WTC11 (cell line): ENCODE results near the gene CYP27A1. TPM values are rescaled to one million over a fixed set of nuclear protein-coding genes. Genes with fewer than 3 reads are reported as not detected.

ENCODE experiments used
- ATAC-seq: fragments of 200-7000 bp; cut with Tn5 transposase; 2 replicates; pipeline ENCODE4 v1.10.0; 2021; ENCODE audit warnings: mild to moderate bottlenecking, moderate library complexity
- CTCF ChIA-PET: fragments of 300-600 bp; sonication (Branson Sonifier 250); formaldehyde crosslinking; loops from one replicate; lab custom pipeline; 2021; ENCODE audit warnings: antibody characterized with exemption; lab: Charles Lee
- POLR2A ChIA-PET: fragments of 350-600 bp; sonication (Branson Sonifier 250); formaldehyde crosslinking; loops from one replicate; lab custom pipeline; 2021; ENCODE audit warnings: antibody characterized with exemption; lab: Charles Lee
- DNase-seq: peaks from one replicate; pipeline ENCODE4 v3.0.0; 2021; ENCODE audit warnings: low spot score
- H3K27ac Mint-ChIP-seq: 2 replicates; pipeline ENCODE4 v1.8.0; 2021; ENCODE audit warnings: mixed read lengths
- H3K27me3 Mint-ChIP-seq: 2 replicates; pipeline ENCODE4 v1.8.0; 2021; ENCODE audit warnings: low read depth, mild to moderate bottlenecking, moderate library complexity, mixed read lengths
- H3K36me3 Mint-ChIP-seq: 2 replicates; pipeline ENCODE4 v1.8.0; 2021; ENCODE audit warnings: mixed read lengths
- H3K4me1 Mint-ChIP-seq: 2 replicates; pipeline ENCODE4 v1.8.0; 2022; ENCODE audit warnings: mixed read lengths
- H3K4me3 Mint-ChIP-seq: 2 replicates; pipeline ENCODE4 v1.8.0; 2021; ENCODE audit warnings: mild to moderate bottlenecking, moderate library complexity, mixed read lengths
- H3K9me3 Mint-ChIP-seq: 2 replicates; pipeline ENCODE4 v1.8.0; 2021; ENCODE audit warnings: mixed read lengths
- CREB1 ChIP-seq: sonication (generic); formaldehyde crosslinking; IDR thresholded peaks from 2 replicates; pipeline ENCODE4 v1.8.0; 2023; ENCODE audit warnings: mild to moderate bottlenecking, missing genetic modification reagents
- CREM ChIP-seq: sonication (generic); formaldehyde crosslinking; IDR thresholded peaks from 2 replicates; pipeline ENCODE4 v1.8.1; 2022; ENCODE audit warnings: mild to moderate bottlenecking, missing genetic modification reagents, moderate library complexity
- ESRRA ChIP-seq: sonication (generic); formaldehyde crosslinking; IDR thresholded peaks from 2 replicates; pipeline ENCODE4 v1.8.1; 2022; ENCODE audit warnings: mild to moderate bottlenecking, missing genetic modification reagents, borderline replicate concordance
- ETV6 ChIP-seq: sonication (generic); formaldehyde crosslinking; IDR thresholded peaks from 2 replicates; pipeline ENCODE4 v1.8.1; 2022; ENCODE audit warnings: mild to moderate bottlenecking, missing genetic modification reagents
- FOXK1 ChIP-seq: sonication (generic); formaldehyde crosslinking; IDR thresholded peaks from 2 replicates; pipeline ENCODE4 v1.8.0; 2022; ENCODE audit warnings: mild to moderate bottlenecking, moderate library complexity, missing genetic modification reagents
- HMGA2 ChIP-seq: fragments of 250-450 bp; sonication (Bioruptor Pico); IDR thresholded peaks from 2 replicates; pipeline ENCODE4 v1.4.0; 2021; ENCODE audit warnings: mild to moderate bottlenecking, moderate library complexity
- JAZF1 ChIP-seq: fragments of 250-450 bp; sonication (Bioruptor Pico); IDR thresholded peaks from 2 replicates; pipeline ENCODE4 v1.9.0; 2021; ENCODE audit warnings: moderate library complexity, mild to moderate bottlenecking, inconsistent platforms
- MYBL2 ChIP-seq: sonication (generic); formaldehyde crosslinking; IDR thresholded peaks from 2 replicates; pipeline ENCODE4 v1.8.1; 2023; ENCODE audit warnings: mild to moderate bottlenecking, moderate library complexity, missing genetic modification reagents
- NFATC4 ChIP-seq: fragments of 250-450 bp; sonication (Bioruptor Pico); IDR thresholded peaks from 2 replicates; pipeline ENCODE4 v1.9.0; 2021; ENCODE audit warnings: mild to moderate bottlenecking
- NFYB ChIP-seq: sonication (generic); formaldehyde crosslinking; conservative IDR thresholded peaks from 2 replicates; pipeline ENCODE4 v1.8.0; 2022; ENCODE audit warnings: low read depth, missing genetic modification reagents
- NR3C1 ChIP-seq: sonication (generic); formaldehyde crosslinking; conservative IDR thresholded peaks from 2 replicates; pipeline ENCODE4 v1.8.1; 2023; ENCODE audit warnings: low read depth, mild to moderate bottlenecking, missing genetic modification reagents
- OVOL2 ChIP-seq: fragments of 250-450 bp; sonication (Bioruptor Pico); IDR thresholded peaks from 2 replicates; pipeline ENCODE4 v1.9.0; 2021; ENCODE audit warnings: mild to moderate bottlenecking, borderline replicate concordance
- RELA ChIP-seq: sonication (generic); formaldehyde crosslinking; IDR thresholded peaks from 2 replicates; pipeline ENCODE4 v1.8.1; 2022; ENCODE audit warnings: missing genetic modification reagents, mild to moderate bottlenecking, borderline replicate concordance
- SMAD4 ChIP-seq: sonication (generic); formaldehyde crosslinking; IDR thresholded peaks from 2 replicates; pipeline ENCODE4 v1.8.0; 2022; ENCODE audit warnings: mild to moderate bottlenecking, missing genetic modification reagents
- TCF7 ChIP-seq: sonication (generic); formaldehyde crosslinking; IDR thresholded peaks from 2 replicates; pipeline ENCODE4 v1.8.0; 2022; ENCODE audit warnings: mild to moderate bottlenecking, low read depth, missing genetic modification reagents, moderate library complexity
- TEAD4 ChIP-seq: sonication (generic); formaldehyde crosslinking; IDR thresholded peaks from 2 replicates; pipeline ENCODE4 v1.8.0; 2022; ENCODE audit warnings: mild to moderate bottlenecking, missing genetic modification reagents
- ZBTB21 ChIP-seq: sonication (generic); formaldehyde crosslinking; IDR thresholded peaks from 2 replicates; pipeline ENCODE4 v1.8.1; 2023; ENCODE audit warnings: mild to moderate bottlenecking, missing genetic modification reagents, borderline replicate concordance
- ZNF232 ChIP-seq: sonication (generic); formaldehyde crosslinking; IDR thresholded peaks from 2 replicates; pipeline ENCODE4 v1.8.0; 2022; ENCODE audit warnings: mild to moderate bottlenecking, missing genetic modification reagents
- ZNF317 ChIP-seq: sonication (generic); formaldehyde crosslinking; IDR thresholded peaks from 2 replicates; pipeline ENCODE4 v1.8.1; 2023; ENCODE audit warnings: low read depth, mild to moderate bottlenecking, moderate library complexity, missing genetic modification reagents, borderline replicate concordance
- ZNF416 ChIP-seq: fragments of 250-450 bp; sonication (Bioruptor Pico); IDR thresholded peaks from 2 replicates; pipeline ENCODE4 v1.9.0; 2021; ENCODE audit warnings: mild to moderate bottlenecking, inconsistent platforms
- total RNA-seq: library from RNA; stranded (reverse); gene quantifications from 3 replicates; pipeline ENCODE4 v1.2.3, GENCODE V29; 2021
- TF ChIP-seq, protein P1 (sequence below): sonication (generic); formaldehyde crosslinking; IDR thresholded peaks from 2 replicates; pipeline ENCODE4 v1.8.1; 2022; ENCODE audit warnings: mild to moderate bottlenecking, moderate library complexity, missing genetic modification reagents
- TF ChIP-seq, protein P2 (sequence below): sonication (generic); formaldehyde crosslinking; IDR thresholded peaks from 2 replicates; pipeline ENCODE4 v1.8.1; 2023; ENCODE audit warnings: mild to moderate bottlenecking, missing genetic modification reagents
- TF ChIP-seq, protein P3 (sequence below): fragments of 250-450 bp; sonication (Bioruptor Pico); IDR thresholded peaks from 2 replicates; pipeline ENCODE4 v1.9.0; 2021; ENCODE audit warnings: mild to moderate bottlenecking
- TF ChIP-seq, protein P4 (sequence below): sonication (generic); formaldehyde crosslinking; IDR thresholded peaks from 2 replicates; pipeline ENCODE4 v1.8.1; 2023; ENCODE audit warnings: mild to moderate bottlenecking, missing genetic modification reagents, moderate library complexity
- TF ChIP-seq, protein P5 (sequence below): fragments of 200-600 bp; IDR thresholded peaks from 2 replicates; pipeline ENCODE4 v1.8.0; 2022; ENCODE audit warnings: antibody characterized with exemption

The CYP27A1 gene
- total RNA-seq, 1 experiment from 2014 or later: 5.6 TPM

DNA sequence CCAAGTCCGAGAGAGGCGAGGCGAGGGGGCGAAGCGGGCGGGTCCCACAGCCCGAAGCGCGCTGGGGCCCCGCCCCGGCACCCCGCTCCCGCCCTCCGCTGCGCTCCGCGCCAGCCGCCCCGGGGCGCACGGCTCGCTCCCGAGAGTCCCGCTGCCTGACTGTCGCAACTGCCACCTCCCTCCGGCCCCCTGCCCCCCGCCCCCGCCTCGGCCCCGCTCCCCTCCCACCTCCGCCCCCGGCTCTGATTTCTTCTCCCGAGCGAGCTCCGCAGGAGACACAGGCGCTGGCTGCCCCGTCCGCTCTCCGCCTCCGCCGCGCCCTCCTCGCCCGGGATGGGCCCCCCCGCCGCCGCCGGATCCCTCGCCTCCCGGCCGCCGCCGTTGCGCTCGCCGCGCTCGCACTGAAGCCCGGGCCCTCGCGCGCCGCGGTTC, 77.6 kb downstream of the CYP27A1 start, which contains the start of gene WNT6:
WNT6 (plus strand) TSS at position 250 of the 432 bp plus-strand sequence. CDS start 233 bp downstream, outside the sequence.
- DNase-seq: no peak
- Mint-ChIP-seq H3K27me3 (peaks cover 97% of the 10 kb centered on the region), H3K4me3 (peak within 1 kb of the TSS; percentile 69), H3K27ac (no peak within 1 kb of the TSS), H3K9me3 (no peaks in the 10 kb centered on the region), H3K4me1 (peaks cover 50% of the 10 kb centered on the region), H3K36me3 (no peaks in the 10 kb centered on the region)
- TF ChIP-seq NFATC4 (CRISPR knock-in tag): no peak
- no peak for TF ChIP-seq ZNF317 (CRISPR knock-in tag)
- TF ChIP-seq CREM (CRISPR knock-in tag): no peak
- TF ChIP-seq ESRRA: no peak
- no peak for TF ChIP-seq ETV6 (CRISPR knock-in tag)
- TF ChIP-seq, protein P1, sequence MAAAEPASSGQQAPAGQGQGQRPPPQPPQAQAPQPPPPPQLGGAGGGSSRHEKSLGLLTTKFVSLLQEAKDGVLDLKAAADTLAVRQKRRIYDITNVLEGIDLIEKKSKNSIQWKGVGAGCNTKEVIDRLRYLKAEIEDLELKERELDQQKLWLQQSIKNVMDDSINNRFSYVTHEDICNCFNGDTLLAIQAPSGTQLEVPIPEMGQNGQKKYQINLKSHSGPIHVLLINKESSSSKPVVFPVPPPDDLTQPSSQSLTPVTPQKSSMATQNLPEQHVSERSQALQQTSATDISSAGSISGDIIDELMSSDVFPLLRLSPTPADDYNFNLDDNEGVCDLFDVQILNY: no peak
- TF ChIP-seq, protein P2, sequence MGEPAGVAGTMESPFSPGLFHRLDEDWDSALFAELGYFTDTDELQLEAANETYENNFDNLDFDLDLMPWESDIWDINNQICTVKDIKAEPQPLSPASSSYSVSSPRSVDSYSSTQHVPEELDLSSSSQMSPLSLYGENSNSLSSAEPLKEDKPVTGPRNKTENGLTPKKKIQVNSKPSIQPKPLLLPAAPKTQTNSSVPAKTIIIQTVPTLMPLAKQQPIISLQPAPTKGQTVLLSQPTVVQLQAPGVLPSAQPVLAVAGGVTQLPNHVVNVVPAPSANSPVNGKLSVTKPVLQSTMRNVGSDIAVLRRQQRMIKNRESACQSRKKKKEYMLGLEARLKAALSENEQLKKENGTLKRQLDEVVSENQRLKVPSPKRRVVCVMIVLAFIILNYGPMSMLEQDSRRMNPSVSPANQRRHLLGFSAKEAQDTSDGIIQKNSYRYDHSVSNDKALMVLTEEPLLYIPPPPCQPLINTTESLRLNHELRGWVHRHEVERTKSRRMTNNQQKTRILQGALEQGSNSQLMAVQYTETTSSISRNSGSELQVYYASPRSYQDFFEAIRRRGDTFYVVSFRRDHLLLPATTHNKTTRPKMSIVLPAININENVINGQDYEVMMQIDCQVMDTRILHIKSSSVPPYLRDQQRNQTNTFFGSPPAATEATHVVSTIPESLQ (CRISPR knock-in tag): no peak
- no peak for ATAC-seq
- ChIA-PET CTCF (interaction anchor here (0.5 to 4.8 kb wide), 4 partner anchors 15 to 151 kb away, joined by 4 to 57 read pairs (median 24); no protein-coding TSS in a partner anchor), POLR2A (interaction anchor here (0.7 kb wide), 1 partner anchor 39 kb away, joined by 3 read pairs; no protein-coding TSS in a partner anchor)

DNA sequence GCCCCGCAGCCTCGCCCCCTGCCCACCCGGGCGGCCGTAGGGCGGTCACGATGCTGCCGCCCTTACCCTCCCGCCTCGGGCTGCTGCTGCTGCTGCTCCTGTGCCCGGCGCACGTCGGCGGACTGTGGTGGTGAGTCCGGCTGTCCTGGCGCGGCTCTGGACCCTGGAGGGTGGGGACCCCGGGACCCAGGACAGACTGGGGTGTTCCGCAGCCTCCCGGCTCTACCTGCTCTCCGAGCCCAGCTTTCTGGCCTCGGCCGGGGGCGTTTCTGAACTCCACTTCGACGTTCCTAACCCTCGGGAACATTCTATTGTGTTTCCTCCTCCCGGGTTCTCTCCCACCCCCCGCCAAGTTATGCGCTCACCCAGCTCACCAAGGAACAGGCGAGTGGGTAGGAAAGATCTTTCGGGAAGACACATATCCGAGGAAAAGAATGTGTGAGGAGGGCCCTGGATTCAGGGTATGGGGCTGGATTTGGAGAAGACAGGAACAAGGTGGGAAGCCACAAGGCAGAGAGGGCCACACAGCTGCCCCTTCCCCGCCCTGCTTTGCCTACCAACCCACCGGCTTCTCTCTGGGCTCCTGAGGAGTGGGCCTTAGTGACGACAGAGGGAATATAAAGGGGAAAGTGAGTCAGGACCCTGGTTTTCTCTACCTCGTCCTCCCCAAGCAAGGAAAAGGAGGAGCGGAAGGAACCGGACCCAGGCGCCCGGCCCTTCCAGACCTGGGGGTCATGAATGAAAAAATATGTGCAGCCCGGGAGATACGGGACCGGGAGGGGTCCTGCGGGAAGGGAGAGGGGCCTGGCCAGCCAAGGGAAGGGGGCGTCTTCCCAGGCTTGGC, 78.3 kb downstream of the CYP27A1 start:
- ChIA-PET CTCF (interaction anchor here (0.5 to 4.8 kb wide), 25 partner anchors 8 to 332 kb away, joined by 3 to 57 read pairs (median 5); partner anchors contain the start of genes CDK5R2 and WNT10A), POLR2A (no interaction called here)
- Mint-ChIP-seq H3K9me3 (no peaks in the 10 kb centered on the region), H3K4me1 (peaks cover 44% of the 10 kb centered on the region), H3K4me3 (peak overlapping the region; percentile 69), H3K27ac (no peak overlapping the region), H3K36me3 (no peaks in the 10 kb centered on the region), H3K27me3 (peaks cover 97% of the 10 kb centered on the region)
- DNase-seq: no peak
- no peak for ATAC-seq
- TF ChIP-seq, protein P3, sequence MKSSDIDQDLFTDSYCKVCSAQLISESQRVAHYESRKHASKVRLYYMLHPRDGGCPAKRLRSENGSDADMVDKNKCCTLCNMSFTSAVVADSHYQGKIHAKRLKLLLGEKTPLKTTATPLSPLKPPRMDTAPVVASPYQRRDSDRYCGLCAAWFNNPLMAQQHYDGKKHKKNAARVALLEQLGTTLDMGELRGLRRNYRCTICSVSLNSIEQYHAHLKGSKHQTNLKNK (CRISPR knock-in tag): no peak
- TF ChIP-seq, protein P4, sequence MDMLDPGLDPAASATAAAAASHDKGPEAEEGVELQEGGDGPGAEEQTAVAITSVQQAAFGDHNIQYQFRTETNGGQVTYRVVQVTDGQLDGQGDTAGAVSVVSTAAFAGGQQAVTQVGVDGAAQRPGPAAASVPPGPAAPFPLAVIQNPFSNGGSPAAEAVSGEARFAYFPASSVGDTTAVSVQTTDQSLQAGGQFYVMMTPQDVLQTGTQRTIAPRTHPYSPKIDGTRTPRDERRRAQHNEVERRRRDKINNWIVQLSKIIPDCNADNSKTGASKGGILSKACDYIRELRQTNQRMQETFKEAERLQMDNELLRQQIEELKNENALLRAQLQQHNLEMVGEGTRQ: no peak
- TF ChIP-seq NR3C1 (CRISPR knock-in tag): no peak
- no peak for TF ChIP-seq HMGA2 (CRISPR knock-in tag)
- TF ChIP-seq FOXK1 (CRISPR knock-in tag): no peak
- TF ChIP-seq JAZF1 (CRISPR knock-in tag): no peak
- TF ChIP-seq NFYB (CRISPR knock-in tag): no peak
- TF ChIP-seq CREM (CRISPR knock-in tag): no peak
- TF ChIP-seq MYBL2 (CRISPR knock-in tag): no peak
- TF ChIP-seq ZBTB21 (CRISPR knock-in tag): no peak
- TF ChIP-seq TEAD4: no peak
- TF ChIP-seq ZNF232: no peak
- TF ChIP-seq ZNF416: no peak
- TF ChIP-seq, protein P5, sequence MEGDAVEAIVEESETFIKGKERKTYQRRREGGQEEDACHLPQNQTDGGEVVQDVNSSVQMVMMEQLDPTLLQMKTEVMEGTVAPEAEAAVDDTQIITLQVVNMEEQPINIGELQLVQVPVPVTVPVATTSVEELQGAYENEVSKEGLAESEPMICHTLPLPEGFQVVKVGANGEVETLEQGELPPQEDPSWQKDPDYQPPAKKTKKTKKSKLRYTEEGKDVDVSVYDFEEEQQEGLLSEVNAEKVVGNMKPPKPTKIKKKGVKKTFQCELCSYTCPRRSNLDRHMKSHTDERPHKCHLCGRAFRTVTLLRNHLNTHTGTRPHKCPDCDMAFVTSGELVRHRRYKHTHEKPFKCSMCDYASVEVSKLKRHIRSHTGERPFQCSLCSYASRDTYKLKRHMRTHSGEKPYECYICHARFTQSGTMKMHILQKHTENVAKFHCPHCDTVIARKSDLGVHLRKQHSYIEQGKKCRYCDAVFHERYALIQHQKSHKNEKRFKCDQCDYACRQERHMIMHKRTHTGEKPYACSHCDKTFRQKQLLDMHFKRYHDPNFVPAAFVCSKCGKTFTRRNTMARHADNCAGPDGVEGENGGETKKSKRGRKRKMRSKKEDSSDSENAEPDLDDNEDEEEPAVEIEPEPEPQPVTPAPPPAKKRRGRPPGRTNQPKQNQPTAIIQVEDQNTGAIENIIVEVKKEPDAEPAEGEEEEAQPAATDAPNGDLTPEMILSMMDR: no peak
- no peak for TF ChIP-seq TCF7 (CRISPR knock-in tag)
- no peak for TF ChIP-seq SMAD4 (CRISPR knock-in tag)
- TF ChIP-seq CREB1: no peak
- TF ChIP-seq OVOL2 (CRISPR knock-in tag): no peak
- no peak for TF ChIP-seq RELA
